Fibroblast of lung (primary cell): ENCODE measurements around the gene XPNPEP1. TPM values are rescaled to one million over a fixed set of nuclear protein-coding genes. Genes with fewer than 3 reads are reported as not detected.

Source experiments
- DNase-seq, 2 donors: peaks; one replicate each; pipeline versions ENCODE4 v3.0.0 to v3.0.0-alpha.2; 2010; ENCODE audit warnings: low read depth in 2 of 2
- H2AFZ ChIP-seq: 2 replicates; pipeline ENCODE4 v1.5.1; 2012; ENCODE audit warnings: low read length, control low read depth, inconsistent platforms
- H3K27ac ChIP-seq: 2 replicates; pipeline ENCODE4 v1.5.1; 2011; ENCODE audit warnings: low read length, control low read depth; ENCODE audit not compliant: insufficient read depth
- H3K27me3 ChIP-seq: 2 replicates; pipeline ENCODE4 v1.5.1; 2011; ENCODE audit warnings: mild to moderate bottlenecking, low read length; ENCODE audit not compliant: control insufficient read depth, insufficient read depth
- H3K36me3 ChIP-seq: 2 replicates; pipeline ENCODE4 v1.5.1; 2011; ENCODE audit warnings: low read length; ENCODE audit not compliant: control insufficient read depth, insufficient read depth
- H3K4me1 ChIP-seq: 2 replicates; pipeline ENCODE4 v1.5.1; 2011; ENCODE audit warnings: low read length; ENCODE audit not compliant: control insufficient read depth, insufficient read depth; ENCODE audit errors: extremely low read depth
- H3K4me2 ChIP-seq: 2 replicates; pipeline ENCODE4 v1.5.1; 2011; ENCODE audit warnings: low read length, control low read depth; ENCODE audit not compliant: insufficient read depth; ENCODE audit errors: extremely low read depth
- H3K4me3 ChIP-seq, 4 experiments: fragments of 200-600 bp in 1 of 4; sonication (generic) in 1 of 4; replicated peaks in 1 of 4; 2 replicates each; pipeline ENCODE4 v1.5.1; 2011 to 2016; ENCODE audit warnings: low read length in 4 of 4, low read depth in 3 of 4, mild to moderate bottlenecking in 3 of 4, control low read depth in 2 of 4, inconsistent platforms in 1 of 4, mixed read lengths in 1 of 4; ENCODE audit not compliant: insufficient read depth in 1 of 4; ENCODE audit errors: control extremely low read depth in 1 of 4
- H3K79me2 ChIP-seq: 2 replicates; pipeline ENCODE4 v1.5.1; 2012; ENCODE audit warnings: mild to moderate bottlenecking, low read length, inconsistent platforms; ENCODE audit not compliant: control insufficient read depth, insufficient read depth
- H3K9ac ChIP-seq: 2 replicates; pipeline ENCODE4 v1.5.1; 2011; ENCODE audit warnings: mild to moderate bottlenecking, low read length, control low read depth; ENCODE audit not compliant: insufficient read depth
- H3K9me3 ChIP-seq: 2 replicates; pipeline ENCODE4 v1.5.1; 2012; ENCODE audit warnings: low read depth, low read length; ENCODE audit not compliant: control insufficient read depth, insufficient read depth
- H4K20me1 ChIP-seq: 2 replicates; pipeline ENCODE4 v1.5.1; 2011; ENCODE audit warnings: low read length; ENCODE audit not compliant: control insufficient read depth, insufficient read depth; ENCODE audit errors: extremely low read depth
- CTCF ChIP-seq, 2 donors: IDR thresholded peaks in 1 of 2; conservative IDR thresholded peaks in 1 of 2; 1 replicate in 1 of 2; 2 replicates in 1 of 2; pipeline ENCODE4 v1.5.1; 2011 to 2012; ENCODE audit warnings: low read length in 2 of 2, control low read depth in 1 of 2, inconsistent platforms in 1 of 2, low read depth in 1 of 2, mild to moderate bottlenecking in 1 of 2
- EZH2 ChIP-seq: IDR thresholded peaks from 2 replicates; pipeline ENCODE4 v1.5.1; 2012; ENCODE audit warnings: low read length, control low read depth, mild to moderate bottlenecking; ENCODE audit errors: missing control alignments
- polyA plus RNA-seq, 2 donors: library from polyadenylated mRNA; depleted of rRNA in 1 of 2; stranded (reverse) in 1 of 2; unstranded in 1 of 2; fragments of >200 nt; gene quantifications; 2 replicates each; pipeline ENCODE4 v1.2.1, GENCODE V29; 2011 to 2012; ENCODE audit warnings: missing spikeins in 1 of 2
- total RNA-seq: library from RNA; depleted of rRNA; stranded (reverse); fragments of >200 nt; gene quantifications from 2 replicates; pipeline ENCODE4 v1.2.1, GENCODE V29; 2014

Gene XPNPEP1
- total and polyA plus RNA-seq, 2 donors (not counting 1 experiment from before 2014, with no cell fraction given): 86.5 to 119 TPM

DNA sequence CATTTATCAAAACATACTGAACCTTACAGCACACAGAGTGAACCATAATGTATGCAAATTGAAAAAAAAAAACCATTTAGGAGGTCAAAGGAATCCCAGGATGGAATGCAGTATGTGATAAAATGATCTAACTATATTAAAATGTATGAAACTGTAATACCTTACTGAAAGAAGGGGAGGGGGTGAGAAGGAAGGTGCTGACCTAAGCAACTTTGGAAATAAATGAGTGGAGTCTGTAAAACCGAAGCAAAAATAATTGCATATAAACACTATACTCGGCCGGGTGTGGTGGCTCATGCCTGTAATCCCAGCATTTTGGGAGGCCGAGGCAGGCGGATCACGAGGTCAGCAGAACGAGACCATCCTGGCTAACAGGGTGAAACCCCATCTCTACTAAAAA, 69.4 kb downstream of the XPNPEP1 start:
- Histone ChIP-seq H3K9ac (no peak overlapping the region), H3K4me2 (no peak overlapping the region), H2AFZ (no peak overlapping the region), H3K36me3 (no peaks in the 10 kb centered on the region), H3K4me1 (no peaks in the 10 kb centered on the region), H3K79me2 (no peaks in the 10 kb centered on the region), H3K27ac (no peak overlapping the region), H3K4me3 (no peak overlapping the region), H3K27me3 (peaks cover 2% of the 10 kb centered on the region), H3K9me3 (no peaks in the 10 kb centered on the region), H4K20me1 (no peaks in the 10 kb centered on the region)
- no peak for DNase-seq
- no peak for TF ChIP-seq EZH2
- no peak for TF ChIP-seq CTCF (conservative IDR thresholded peaks at IDR 0.05 in 1 of 2, IDR thresholded peaks at IDR 0.05 in 1 of 2; ENCODE audit: low read depth in 1 of 2, low read length in 2 of 2)

GRCh38 chr10:109852475-109853037, 70.8 kb downstream of the XPNPEP1 start:
- Histone ChIP-seq H3K79me2 (no peaks in the 10 kb centered on the region), H3K27ac (no peak overlapping the region), H3K9ac (no peak overlapping the region), H3K4me1 (no peaks in the 10 kb centered on the region), H2AFZ (peak overlapping the region; percentile 57), H3K36me3 (no peaks in the 10 kb centered on the region), H3K9me3 (no peaks in the 10 kb centered on the region), H3K27me3 (peaks cover 2% of the 10 kb centered on the region), H4K20me1 (no peaks in the 10 kb centered on the region), H3K4me2 (peak overlapping the region; percentile 35), H3K4me3 (no peak overlapping the region)
- DNase-seq: peak; percentile 47 to 67
- no peak for TF ChIP-seq EZH2
- TF ChIP-seq CTCF (conservative IDR thresholded peaks at IDR 0.05 in 1 of 2, IDR thresholded peaks at IDR 0.05 in 1 of 2; ENCODE audit: low read depth in 1 of 2, low read length in 2 of 2): peak; percentile 87 to 97

DNA sequence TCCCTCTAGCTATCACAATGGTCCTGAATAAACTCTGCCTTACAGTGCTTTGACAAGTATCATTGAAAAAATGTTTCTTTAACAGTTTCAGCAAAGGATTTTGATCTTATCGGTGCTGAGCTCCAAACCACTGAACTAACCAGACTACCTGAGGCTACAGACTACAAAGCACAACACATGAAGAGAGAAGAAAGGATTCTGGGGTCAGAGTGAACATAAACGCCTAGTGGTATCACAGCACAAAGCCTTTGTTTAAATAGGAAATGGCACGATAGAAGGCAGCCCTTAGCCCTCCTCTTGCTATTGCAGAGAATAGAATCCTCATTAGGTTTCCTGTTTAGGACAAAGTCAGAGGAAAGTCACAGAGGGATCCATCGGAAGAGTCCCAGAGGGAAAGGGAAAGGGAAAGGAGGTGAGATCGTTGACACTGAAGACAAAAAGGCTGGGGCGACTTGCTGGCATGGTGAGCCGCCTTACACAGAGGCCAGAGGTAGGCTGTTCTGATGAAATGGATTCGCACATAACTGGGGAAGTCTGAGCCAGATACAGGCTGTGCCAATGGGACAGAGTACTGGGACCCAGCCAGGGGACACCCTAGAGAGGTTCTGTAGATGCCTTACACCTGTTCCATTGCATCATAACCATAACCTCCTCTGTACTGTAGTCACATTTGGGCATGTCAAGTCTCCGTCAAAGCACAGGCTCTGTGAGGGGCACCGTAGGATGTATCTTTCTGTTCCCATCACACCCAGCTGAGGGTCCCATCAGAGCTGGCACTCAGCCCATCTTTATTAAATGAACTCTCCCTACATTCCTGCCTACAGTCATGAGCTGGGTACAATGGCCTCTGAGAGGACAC, 71.5 kb downstream of the XPNPEP1 start:
- no peak for TF ChIP-seq EZH2
- no peak for TF ChIP-seq CTCF (conservative IDR thresholded peaks at IDR 0.05 in 1 of 2, IDR thresholded peaks at IDR 0.05 in 1 of 2; ENCODE audit: low read depth in 1 of 2, low read length in 2 of 2)
- H3K36me3 ChIP-seq: no peaks in the 10 kb centered on the region

More for the DNA sequence above, 71.5 kb downstream of the XPNPEP1 start:
- H3K4me3 ChIP-seq: no peak overlapping the region
- no peaks in the 10 kb centered on the region for H3K9me3 ChIP-seq
- H3K9ac ChIP-seq: no peak overlapping the region
- no peaks in the 10 kb centered on the region for H4K20me1 ChIP-seq
- no peak for DNase-seq
- H3K27ac ChIP-seq: no peak overlapping the region
- H3K79me2 ChIP-seq: no peaks in the 10 kb centered on the region
- no peak overlapping the region for H3K4me2 ChIP-seq
- H3K27me3 ChIP-seq: peaks cover 2% of the 10 kb centered on the region
- no peak overlapping the region for H2AFZ ChIP-seq
- no peaks in the 10 kb centered on the region for H3K4me1 ChIP-seq
